GM12878 (cell line): ENCODE data around the gene MST1R.

ENCODE experiments used
- IKZF1 ChIP-seq: fragments of 450-650 bp; conservative IDR thresholded peaks from 2 replicates; pipeline ENCODE4 v1.6.1; 2017; ENCODE audit warnings: antibody characterized with exemption, mild to moderate bottlenecking
- NFIC ChIP-seq: IDR thresholded peaks from 2 replicates; pipeline ENCODE4 v1.6.1; 2012; ENCODE audit warnings: low read depth, mild to moderate bottlenecking, inconsistent platforms, low read length, moderate library complexity

DNA sequence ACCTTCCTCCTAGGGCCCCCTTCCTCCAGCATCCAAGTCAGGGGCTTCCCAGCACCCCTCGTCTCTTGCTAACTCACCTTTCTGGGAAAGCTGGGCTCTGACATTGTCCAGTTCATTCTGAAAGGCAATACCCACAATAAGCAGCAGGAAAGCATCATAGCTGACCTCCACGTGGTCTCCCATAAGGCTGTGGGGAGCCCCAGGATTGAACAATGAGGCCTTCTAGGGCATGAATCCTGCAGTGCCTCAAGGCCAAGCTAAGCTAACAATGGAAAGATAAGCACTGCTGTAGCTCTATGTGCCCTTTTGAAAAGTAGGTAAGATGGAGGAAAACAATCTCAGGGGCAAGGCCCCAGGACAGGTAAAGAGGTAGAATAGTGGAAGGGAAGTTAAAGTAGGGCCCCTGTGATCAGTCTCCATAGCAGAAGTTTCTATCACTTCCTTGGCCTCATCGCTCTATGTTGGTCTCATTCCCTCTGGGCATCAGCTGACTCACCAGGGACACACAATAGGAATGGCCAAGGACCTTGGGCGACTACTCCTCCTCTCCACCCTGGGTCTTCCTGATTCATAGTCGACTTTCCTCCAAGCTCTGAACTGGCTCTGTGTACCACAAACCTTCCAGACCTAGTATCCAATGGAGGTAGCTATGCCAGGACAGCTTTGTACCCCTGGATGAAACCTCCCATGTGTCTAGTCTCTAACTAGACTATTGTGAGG is 59.0 kb downstream of the MST1R start:
- no peak for TF ChIP-seq NFIC
- TF ChIP-seq IKZF1, result no peak
